HEK293 (cell line): Measurements from ENCODE around the gene PCP4.

Experiments used
- CTCF ChIA-PET: fragments of 350-600 bp; formaldehyde crosslinking; extraction: SDS; loops from one replicate; lab custom pipeline; 2021; ENCODE audit warnings: antibody characterized with exemption; lab: Yijun Ruan, JAX
- POLR2A ChIA-PET: fragments of 300-600 bp; formaldehyde crosslinking; extraction: SDS; loops from one replicate; lab custom pipeline; 2020; ENCODE audit warnings: antibody characterized with exemption, inconsistent platforms; lab: Yijun Ruan, JAX
- H3K27ac ChIP-seq: fragments of 200-500 bp; sonication (Bioruptor generic); 2 replicates; pipeline ENCODE4 v1.5.1; 2014; ENCODE audit warnings: low read depth, low read length, control low read depth, inconsistent platforms; ENCODE audit errors: extremely low read depth
- H3K36me3 ChIP-seq, 2 experiments: fragments of 200-500 bp in 1 of 2; sonication (Bioruptor generic) in 1 of 2; 1 replicate in 1 of 2; 2 replicates in 1 of 2; pipeline ENCODE4 v1.5.1; 2014 to 2017; ENCODE audit warnings: inconsistent platforms in 2 of 2, low read length in 2 of 2; ENCODE audit not compliant: control insufficient read depth in 2 of 2, insufficient read depth in 1 of 2
- H3K4me1 ChIP-seq: fragments of 200-500 bp; sonication (Bioruptor generic); 2 replicates; pipeline ENCODE4 v1.5.1; 2014; ENCODE audit warnings: mild to moderate bottlenecking, low read length, inconsistent platforms; ENCODE audit not compliant: control insufficient read depth, insufficient read depth
- H3K4me3 ChIP-seq: 2 replicates; pipeline ENCODE4 v1.5.1; 2011; ENCODE audit warnings: low read depth, mild to moderate bottlenecking, control low read depth, low read length, moderate library complexity
- H3K9me3 ChIP-seq: fragments of 200-500 bp; sonication (Bioruptor generic); 2 replicates; pipeline ENCODE4 v1.5.1; 2014; ENCODE audit warnings: low read depth, low read length, inconsistent platforms; ENCODE audit not compliant: control insufficient read depth, insufficient read depth
- GLI2 ChIP-seq: fragments of 450-650 bp; formaldehyde crosslinking; IDR thresholded peaks from 2 replicates; pipeline ENCODE4; 2017; ENCODE audit warnings: missing biosample characterization, missing genetic modification characterization, low read depth, borderline replicate concordance
- KLF10 ChIP-seq: fragments of 450-650 bp; IDR thresholded peaks from 2 replicates; pipeline ENCODE4 v1.5.1; 2018; ENCODE audit warnings: missing biosample characterization, mild to moderate bottlenecking, missing genetic modification characterization
- MZF1 ChIP-seq: fragments of 450-650 bp; formaldehyde crosslinking; IDR thresholded peaks from 2 replicates; pipeline ENCODE4 v1.5.1; 2017; ENCODE audit warnings: missing biosample characterization, missing genetic modification characterization, borderline replicate concordance
- PATZ1 ChIP-seq: fragments of 450-650 bp; formaldehyde crosslinking; IDR thresholded peaks from 2 replicates; pipeline ENCODE4 v1.5.1; 2016; ENCODE audit warnings: missing biosample characterization, missing genetic modification characterization
- PRDM1 ChIP-seq: fragments of 450-650 bp; formaldehyde crosslinking; IDR thresholded peaks from 2 replicates; pipeline ENCODE4; 2016; ENCODE audit warnings: missing biosample characterization, missing genetic modification characterization
- TRIM28 ChIP-seq: IDR thresholded peaks from 2 replicates; pipeline ENCODE4 v1.6.1; 2011; ENCODE audit warnings: low read length, control low read depth, borderline replicate concordance
- ZBTB20 ChIP-seq: fragments of 450-650 bp; formaldehyde crosslinking; IDR thresholded peaks from 2 replicates; pipeline ENCODE4 v1.5.1; 2016; ENCODE audit warnings: missing biosample characterization, missing genetic modification characterization
- ZNF211 ChIP-seq: fragments of 450-650 bp; formaldehyde crosslinking; IDR thresholded peaks from 2 replicates; pipeline ENCODE4 v1.5.1; 2016; ENCODE audit warnings: low read depth, missing biosample characterization, missing genetic modification characterization
- ZNF223 ChIP-seq: fragments of 450-650 bp; formaldehyde crosslinking; IDR thresholded peaks from 2 replicates; pipeline ENCODE4 v1.5.1; 2016; ENCODE audit warnings: missing biosample characterization, missing genetic modification characterization
- ZNF26 ChIP-seq: fragments of 450-650 bp; formaldehyde crosslinking; IDR thresholded peaks from 2 replicates; pipeline ENCODE4 v1.5.1; 2016; ENCODE audit warnings: missing biosample characterization, missing genetic modification characterization
- ZNF510 ChIP-seq: fragments of 450-650 bp; formaldehyde crosslinking; IDR thresholded peaks from 2 replicates; pipeline ENCODE4 v1.5.1; 2018; ENCODE audit warnings: mild to moderate bottlenecking, missing genetic modification characterization, missing biosample characterization; ENCODE audit not compliant: insufficient replicate concordance
- ZNF521 ChIP-seq: fragments of 450-650 bp; formaldehyde crosslinking; IDR thresholded peaks from 2 replicates; pipeline ENCODE4 v1.5.1; 2017; ENCODE audit warnings: missing biosample characterization, mild to moderate bottlenecking, missing genetic modification characterization
- ZNF571 ChIP-seq: fragments of 450-650 bp; formaldehyde crosslinking; IDR thresholded peaks from 2 replicates; pipeline ENCODE4 v1.5.0; 2017; ENCODE audit warnings: missing biosample characterization, missing genetic modification characterization
- ZNF621 ChIP-seq: fragments of 450-650 bp; formaldehyde crosslinking; IDR thresholded peaks from 2 replicates; pipeline ENCODE4 v1.5.1; 2017; ENCODE audit warnings: missing biosample characterization, missing genetic modification characterization
- ZNF660 ChIP-seq: fragments of 450-650 bp; IDR thresholded peaks from 2 replicates; pipeline ENCODE4 v1.5.1; 2018; ENCODE audit warnings: missing biosample characterization, mild to moderate bottlenecking, missing genetic modification characterization
- ZNF670 ChIP-seq: fragments of 450-650 bp; formaldehyde crosslinking; IDR thresholded peaks from 2 replicates; pipeline ENCODE4 v1.5.1; 2016; ENCODE audit warnings: missing biosample characterization, missing genetic modification characterization, low read depth
- ZSCAN4 ChIP-seq: fragments of 450-650 bp; formaldehyde crosslinking; IDR thresholded peaks from 2 replicates; pipeline ENCODE4 v1.5.1; 2017; ENCODE audit warnings: missing biosample characterization, missing genetic modification characterization

PCP4 gene

GRCh38 chr21:39845571-39846130, 21.6 kb upstream of the PCP4 start:
- H3K9me3 ChIP-seq = no peaks in the 10 kb centered on the region
- no peak overlapping the region for H3K27ac ChIP-seq
- ChIA-PET POLR2A (no interaction called here), CTCF (interaction anchor here (0.7 to 2.2 kb wide), 3 partner anchors 10 to 57 kb away, joined by 3 to 7 read pairs (median 3); partner anchors contain the start of gene PCP4)
- no peak overlapping the region for H3K4me3 ChIP-seq
- H3K36me3 ChIP-seq = no peaks in the 10 kb centered on the region
- TF ChIP-seq ZNF211 (tag by site-specific recombination) (no peak), PRDM1 (tag by site-specific recombination) (no peak)
- H3K4me1 ChIP-seq = no peaks in the 10 kb centered on the region

- Histone ChIP-seq H3K4me3 (no peak overlapping the region), H3K36me3 (no peaks in the 10 kb centered on the region), H3K27ac (no peak overlapping the region), H3K4me1 (peaks cover 10% of the 10 kb centered on the region; the same call in 1 of the 2 replicates), H3K9me3 (no peaks in the 10 kb centered on the region)
- ChIA-PET POLR2A (no interaction called here), CTCF (interaction anchor here (0.6 kb wide), 1 partner anchor 196 kb away, joined by 5 read pairs; no protein-coding TSS in a partner anchor)
- no peak for TF ChIP-seq KLF10 (tag by site-specific recombination)
Observed at GRCh38 chr21:39847877-39848276, 19.4 kb upstream of the PCP4 start.

GRCh38 chr21:39849014-39849655, 18.1 kb upstream of the PCP4 start:
- CTCF ChIA-PET = no interaction called here
- peaks cover 10% of the 10 kb centered on the region; the same call in 1 of the 2 replicates for H3K4me1 ChIP-seq
- H3K4me3 ChIP-seq = no peak overlapping the region
- no peaks in the 10 kb centered on the region for H3K36me3 ChIP-seq
- no peak for TF ChIP-seq PATZ1 (tag by site-specific recombination)
- peak; percentile 72 for TF ChIP-seq ZSCAN4 (tag by site-specific recombination)
- TF ChIP-seq, all 188 proteins: peak for 1
- Histone ChIP-seq H3K9me3 (no peaks in the 10 kb centered on the region), H3K27ac (no peak overlapping the region)
- POLR2A ChIA-PET = no interaction called here

- no peak overlapping the region for H3K27ac ChIP-seq
- TF ChIP-seq ZNF670 = no peak
- TF ChIP-seq TRIM28 = no peak
- TF ChIP-seq ZNF621 = no peak
- no peak for TF ChIP-seq GLI2 (tag by site-specific recombination)
- no peak for TF ChIP-seq MZF1 (tag by site-specific recombination)
- TF ChIP-seq ZNF521 (tag by site-specific recombination) = no peak
- TF ChIP-seq ZNF223 (tag by site-specific recombination) = no peak
- TF ChIP-seq ZBTB20 (tag by site-specific recombination) = no peak
- TF ChIP-seq ZNF571 (tag by site-specific recombination) = no peak
- no peak for TF ChIP-seq ZNF660 (tag by site-specific recombination)
- no peak for TF ChIP-seq ZNF510 (tag by site-specific recombination)
- no peak for TF ChIP-seq ZNF26 (tag by site-specific recombination)
- TF ChIP-seq, all 188 proteins: peak for 0
- CTCF ChIA-PET = interaction anchor here (0.9 to 1.9 kb wide), 2 partner anchors 18 to 62 kb away, joined by 4 to 5 read pairs; partner anchors contain the start of gene PCP4
- H3K36me3 ChIP-seq = no peaks in the 10 kb centered on the region
- H3K4me1 ChIP-seq = peaks cover 10% of the 10 kb centered on the region; the same call in 1 of the 2 replicates
- no peak overlapping the region for H3K4me3 ChIP-seq
- POLR2A ChIA-PET = no interaction called here
- no peaks in the 10 kb centered on the region for H3K9me3 ChIP-seq
Observed at GRCh38 chr21:39850333-39850732, 16.9 kb upstream of the PCP4 start.
